LNCaP clone FGC (cell line): ENCODE results near the gene CELSR2.
"Not testable (repeated sequence)": the region's sequence is repeated elsewhere in the genome, so short reads cannot be mapped to it uniquely, and the experiment has no call there.

Experiments
- DNase-seq: peaks from one replicate; pipeline ENCODE4 v3.0.0-alpha.2; 2011; ENCODE audit warnings: low read depth
- H3K4me3 ChIP-seq: 2 replicates; pipeline ENCODE4 v1.5.1; 2011; ENCODE audit warnings: mild to moderate bottlenecking, low read depth, low read length, control low read depth
- TF ChIP-seq, protein P1 (sequence below): IDR thresholded peaks from 2 replicates; pipeline ENCODE4 v1.5.1; 2012; ENCODE audit warnings: mild to moderate bottlenecking; ENCODE audit not compliant: control insufficient read depth, insufficient read depth; ENCODE audit errors: extremely low read depth

CELSR2 gene

DNA sequence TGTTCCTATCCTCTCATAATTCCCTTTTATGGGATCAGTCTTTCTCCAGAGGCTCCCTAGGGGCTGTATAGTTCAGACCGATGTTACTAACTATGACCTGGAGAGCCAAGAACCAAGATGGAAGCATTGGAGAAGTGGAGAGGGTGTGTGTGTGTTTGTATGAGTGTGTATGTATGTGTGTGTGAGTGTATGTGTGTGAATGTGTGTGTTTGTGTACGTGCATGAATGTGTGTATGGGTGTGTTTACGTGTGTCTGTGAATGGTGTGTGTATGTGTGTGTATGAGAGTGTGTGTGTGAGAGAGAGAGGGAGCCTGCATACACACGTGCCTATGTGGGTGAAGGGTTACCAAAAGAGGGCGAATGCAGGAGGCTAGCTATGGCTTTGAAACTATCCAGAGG is 52.5 kb downstream of the CELSR2 start:
- no peak overlapping the region for H3K4me3 ChIP-seq
- TF ChIP-seq, protein P1, sequence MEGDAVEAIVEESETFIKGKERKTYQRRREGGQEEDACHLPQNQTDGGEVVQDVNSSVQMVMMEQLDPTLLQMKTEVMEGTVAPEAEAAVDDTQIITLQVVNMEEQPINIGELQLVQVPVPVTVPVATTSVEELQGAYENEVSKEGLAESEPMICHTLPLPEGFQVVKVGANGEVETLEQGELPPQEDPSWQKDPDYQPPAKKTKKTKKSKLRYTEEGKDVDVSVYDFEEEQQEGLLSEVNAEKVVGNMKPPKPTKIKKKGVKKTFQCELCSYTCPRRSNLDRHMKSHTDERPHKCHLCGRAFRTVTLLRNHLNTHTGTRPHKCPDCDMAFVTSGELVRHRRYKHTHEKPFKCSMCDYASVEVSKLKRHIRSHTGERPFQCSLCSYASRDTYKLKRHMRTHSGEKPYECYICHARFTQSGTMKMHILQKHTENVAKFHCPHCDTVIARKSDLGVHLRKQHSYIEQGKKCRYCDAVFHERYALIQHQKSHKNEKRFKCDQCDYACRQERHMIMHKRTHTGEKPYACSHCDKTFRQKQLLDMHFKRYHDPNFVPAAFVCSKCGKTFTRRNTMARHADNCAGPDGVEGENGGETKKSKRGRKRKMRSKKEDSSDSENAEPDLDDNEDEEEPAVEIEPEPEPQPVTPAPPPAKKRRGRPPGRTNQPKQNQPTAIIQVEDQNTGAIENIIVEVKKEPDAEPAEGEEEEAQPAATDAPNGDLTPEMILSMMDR = no peak
- DNase-seq = no peak

GRCh38 chr1:109304226-109304920 is 55.0 kb downstream of the CELSR2 start:
- H3K4me3 ChIP-seq = no peak overlapping the region
- TF ChIP-seq, protein P1 = no peak
- DNase-seq = no peak

- not testable (repeated sequence) for DNase-seq, H3K4me3 ChIP-seq
Measured at GRCh38 chr1:109305991-109306390, 56.7 kb downstream of the CELSR2 start.

GRCh38 chr1:109306832-109307273 is 57.5 kb downstream of the CELSR2 start, which contains the start of gene MYBPHL:
TSS of gene MYBPHL (minus strand) at chr1:109307011. CDS start at chr1:109306991, 20 bp downstream.
- TF ChIP-seq, protein P1 = no peak
- DNase-seq = no peak
- no peak within 1 kb of the TSS for H3K4me3 ChIP-seq

DNA sequence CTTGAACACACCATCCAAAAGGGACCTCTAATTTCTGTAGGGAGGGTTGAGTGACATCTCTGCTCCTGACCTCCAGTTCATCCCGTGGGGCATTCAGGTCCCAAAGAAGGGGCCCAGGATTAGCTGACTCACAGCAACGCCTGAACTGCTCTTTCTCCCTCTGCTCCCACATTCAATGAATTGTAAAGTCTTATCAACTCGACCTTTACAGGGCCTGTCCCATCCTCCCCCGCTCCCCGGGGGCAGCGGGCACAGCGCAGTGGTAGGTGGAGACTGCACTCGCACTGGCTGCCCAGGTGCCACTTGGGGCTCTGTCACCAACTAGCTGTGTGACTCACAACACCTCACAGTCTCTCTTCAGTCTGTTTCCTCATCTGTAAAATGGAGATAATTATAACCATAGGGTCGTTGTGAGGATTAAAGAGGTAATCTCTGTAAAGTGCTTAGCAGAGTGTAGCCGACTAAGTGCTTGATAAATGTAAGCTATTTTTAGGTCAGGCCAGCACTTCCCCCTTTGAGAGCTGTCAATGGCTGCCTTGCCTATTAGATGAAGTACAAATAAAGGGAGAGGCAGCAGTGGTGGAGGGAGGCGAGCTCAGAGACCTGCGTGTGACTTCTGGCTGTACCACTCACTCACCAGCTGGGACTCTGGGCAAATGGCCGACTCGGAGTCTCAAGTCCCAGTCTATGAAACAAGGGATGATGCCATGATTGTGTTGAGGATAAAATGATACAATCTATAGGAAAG is 58.1 kb downstream of the CELSR2 start:
- TF ChIP-seq, protein P1 = no peak
- peak; percentile 98 for DNase-seq
- no peak overlapping the region for H3K4me3 ChIP-seq

DNA sequence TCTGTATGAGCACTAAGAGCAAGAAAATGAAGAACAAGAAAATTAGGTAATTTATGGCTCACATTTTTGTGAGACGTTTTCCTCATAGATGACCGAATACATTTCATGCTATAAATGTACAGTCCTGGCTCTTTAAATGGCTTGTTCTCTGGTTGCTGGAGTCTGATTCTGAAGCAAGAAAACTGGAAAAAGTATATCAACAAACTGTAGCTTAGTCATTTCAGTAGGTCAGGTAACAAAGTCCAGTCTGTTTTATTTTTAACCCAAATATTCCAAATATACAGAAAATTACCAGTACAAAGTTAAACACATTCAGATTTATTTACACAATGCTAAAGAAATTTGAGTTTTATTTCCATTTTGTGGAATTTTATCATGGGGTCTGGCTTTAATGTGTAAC is 60.0 kb downstream of the CELSR2 start:
- TF ChIP-seq, protein P1 = no peak
- DNase-seq = no peak
- no peak overlapping the region for H3K4me3 ChIP-seq

- no peak for DNase-seq
- TF ChIP-seq, protein P1 = no peak
- H3K4me3 ChIP-seq = no peak overlapping the region
Measured at GRCh38 chr1:109312246-109312645, 62.9 kb downstream of the CELSR2 start.
